Heart left ventricle (tissue), 16 donors: Measurements from ENCODE around the gene TFAP2D. TPM values are rescaled to one million over a fixed set of nuclear protein-coding genes. Genes with fewer than 3 reads are reported as not detected.

ENCODE experiments used
- ATAC-seq, 4 donors: fragments of 200-7000 bp; cut with Tn5 transposase; one replicate each; pipeline ENCODE4 v1.9.1; 2020 to 2022; ENCODE audit warnings: moderate library complexity in 4 of 4, mild to moderate bottlenecking in 3 of 4, moderate number of reproducible peaks in 1 of 4
- DNase-seq, 5 donors: peaks; one replicate each; pipeline ENCODE4 v3.0.0-alpha.2; 2020
- H3K27ac ChIP-seq, 12 donors: fragments of 200-600 bp; sonication (generic) in 4 of 12; one replicate each; pipeline versions ENCODE4 v1.5.0 to v1.8.0; 2016 to 2022; ENCODE audit warnings: mild to moderate bottlenecking in 2 of 12
- H3K27me3 ChIP-seq, 9 donors: fragments of 200-600 bp; sonication (generic) in 2 of 9; one replicate each; pipeline versions ENCODE4 v1.5.1 to v1.8.0; 2016 to 2022; ENCODE audit warnings: mild to moderate bottlenecking in 3 of 9
- H3K36me3 ChIP-seq, 9 donors: fragments of 200-600 bp; sonication (generic) in 2 of 9; one replicate each; pipeline versions ENCODE4 v1.5.0 to v1.8.0; 2018 to 2022; ENCODE audit warnings: mild to moderate bottlenecking in 2 of 9
- H3K4me1 ChIP-seq, 12 donors: fragments of 200-600 bp; sonication (generic) in 4 of 12; one replicate each; pipeline versions ENCODE4 v1.5.0 to v1.8.0; 2016 to 2022; ENCODE audit warnings: mild to moderate bottlenecking in 3 of 12
- H3K4me3 ChIP-seq, 12 donors: fragments of 200-600 bp; sonication (generic) in 4 of 12; one replicate each; pipeline versions ENCODE4 v1.5.0 to v1.8.0; 2017 to 2022; ENCODE audit warnings: mild to moderate bottlenecking in 9 of 12, moderate library complexity in 4 of 12
- H3K9me3 ChIP-seq, 12 donors: fragments of 200-600 bp; sonication (generic) in 4 of 12; one replicate each; pipeline versions ENCODE4 v1.5.0 to v1.8.0; 2016 to 2022; ENCODE audit warnings: mild to moderate bottlenecking in 1 of 12
- POLR2A ChIP-seq, 2 donors: fragments of 450-650 bp; IDR thresholded peaks; one replicate each; pipeline ENCODE4 v1.6.1; 2017; ENCODE audit warnings: antibody characterized with exemption in 2 of 2, mild to moderate bottlenecking in 2 of 2, moderate library complexity in 2 of 2
- WGBS, 4 donors: extraction: QIAGEN DNeasy Blood & Tissue Kit in 2 of 4; methylation state at CpG; one replicate each; pipeline versions ENCODE4 v1.1.5 to v1.1.7; 2013 to 2018; 5-methylcytosine and 5-hydroxymethylcytosine counted together
- intact Hi-C, 10 donors: fragments of 100-400 bp; cut with DNase I; formaldehyde crosslinking; loops; one replicate each; pipeline versions ENCODE4 v1.11.1 to v1.14.2; 2022
- polyA plus RNA-seq, 2 donors: library from polyadenylated mRNA; stranded (reverse); fragments of 200-250 nt; gene quantifications; one replicate each; pipeline ENCODE4 v1.2.3, GENCODE V29; 2013
- total RNA-seq, 9 donors: library from RNA; depleted of rRNA in 2 of 9; stranded (reverse); fragments of >200 nt in 2 of 9; fragmentation: NEBNext Ultra II Directional in 3 of 9; extraction: Animal tissue kit (Norgen Biotek cat#: 25700) in 3 of 9; gene quantifications; one replicate each; pipeline versions ENCODE4 v1.1.0 to v1.2.4, GENCODE V29; 2016 to 2023
- TF ChIP-seq, protein P1 (sequence below), 12 donors: fragments of 200-600 bp; sonication (generic) in 4 of 12; IDR thresholded peaks; one replicate each; pipeline versions ENCODE4 v1.5.0 to v1.8.0; 2018 to 2022; ENCODE audit warnings: antibody characterized with exemption in 12 of 12, mild to moderate bottlenecking in 5 of 12
- donor health status: ischemic (EF 13 %, LVEDD 7.1; RV severe dilation, severe dysfunction).
- donor health status: healthy with polysubstance abuse.
- donor health status: DM: no; HTN: yes; CAD: no.
- donor health status: DM: no; HTN: no; CAD: no.
- donor health status: ischemic (EF 25% LVEDD 6.9; RV normal size, moderate dysfunction).
- donor health status: ischemic (EF 25% LVEDD 5.7; RV mildly dilated, moderate dysfunction).
- donor health status: healthy.
- donor health status: DM: yes; HTN: yes; CAD: no.
- donor health status: ischemic (EF 35%, LVEDD 5.7; RV mildly dilated, moderate dysfunction).
- donor health status: nonischemic (EF 11% LVEDD 7.7; RV severe dilation, severe dysfunction).
- donor health status: DM: yes; HTN: yes; CAD: no.
- donor health status: PGD.
- donor health status: ischemic (EF 29% LVEDD 5.4; RV normal size, mild dysfunction).
- donor health status: nonischemic (EF 23%, LVEDD 6.1; RV moderate dilation, normal function).

The TFAP2D gene
- total and polyA plus RNA-seq, 11 donors, result not detected

DNA sequence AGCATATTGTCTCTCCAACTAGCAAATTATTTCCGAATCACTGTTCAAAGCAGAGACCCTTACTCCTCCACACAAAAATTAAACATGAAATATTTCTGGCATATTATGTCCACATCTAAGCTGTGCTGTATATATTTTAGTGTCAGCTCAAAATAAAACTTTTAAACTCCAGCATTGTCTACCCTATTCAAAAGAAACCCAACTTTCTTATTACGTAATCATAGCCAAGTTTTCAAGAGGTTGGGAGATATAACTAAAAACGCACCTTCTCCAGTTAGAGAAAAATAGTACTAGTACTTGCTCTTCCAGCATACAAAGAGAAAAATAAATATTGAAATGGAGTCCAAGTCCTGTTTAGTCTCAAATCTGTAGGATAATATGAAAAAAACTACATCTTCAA lies 24.1 kb upstream of the TFAP2D start:
- Histone ChIP-seq H3K36me3 (no peaks in the 10 kb centered on the region), H3K9me3 (no peaks in the 10 kb centered on the region), H3K27ac (no peak overlapping the region), H3K4me1 (no peaks in the 10 kb centered on the region), H3K4me3 (no peak overlapping the region), H3K27me3 (no peaks in the 10 kb centered on the region)
- DNase-seq (no peak), ATAC-seq (no peak)
- intact Hi-C loops, result no loop called here
- 84 to 88% (median 86%) methylated on average over 3 of the region's 3 CpGs for WGBS, 4 donors
- TF ChIP-seq, protein P1, sequence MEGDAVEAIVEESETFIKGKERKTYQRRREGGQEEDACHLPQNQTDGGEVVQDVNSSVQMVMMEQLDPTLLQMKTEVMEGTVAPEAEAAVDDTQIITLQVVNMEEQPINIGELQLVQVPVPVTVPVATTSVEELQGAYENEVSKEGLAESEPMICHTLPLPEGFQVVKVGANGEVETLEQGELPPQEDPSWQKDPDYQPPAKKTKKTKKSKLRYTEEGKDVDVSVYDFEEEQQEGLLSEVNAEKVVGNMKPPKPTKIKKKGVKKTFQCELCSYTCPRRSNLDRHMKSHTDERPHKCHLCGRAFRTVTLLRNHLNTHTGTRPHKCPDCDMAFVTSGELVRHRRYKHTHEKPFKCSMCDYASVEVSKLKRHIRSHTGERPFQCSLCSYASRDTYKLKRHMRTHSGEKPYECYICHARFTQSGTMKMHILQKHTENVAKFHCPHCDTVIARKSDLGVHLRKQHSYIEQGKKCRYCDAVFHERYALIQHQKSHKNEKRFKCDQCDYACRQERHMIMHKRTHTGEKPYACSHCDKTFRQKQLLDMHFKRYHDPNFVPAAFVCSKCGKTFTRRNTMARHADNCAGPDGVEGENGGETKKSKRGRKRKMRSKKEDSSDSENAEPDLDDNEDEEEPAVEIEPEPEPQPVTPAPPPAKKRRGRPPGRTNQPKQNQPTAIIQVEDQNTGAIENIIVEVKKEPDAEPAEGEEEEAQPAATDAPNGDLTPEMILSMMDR (IDR thresholded peaks at IDR 0.05), result no peak
- no peak for TF ChIP-seq POLR2A (IDR thresholded peaks at IDR 0.05)

- WGBS, 4 donors, result 67 to 77% (median 72%) methylated on average over 4 of the region's 4 CpGs
- ATAC-seq, result no peak
- intact Hi-C loops, result no loop called here
These were observed 21.4 kb upstream of the TFAP2D start for GRCh38 chr6:50691814-50692495.

GRCh38 chr6:50698546-50698945 lies 14.8 kb upstream of the TFAP2D start:
- Histone ChIP-seq H3K4me1 (no peaks in the 10 kb centered on the region), H3K36me3 (no peaks in the 10 kb centered on the region), H3K27me3 (no peaks in the 10 kb centered on the region), H3K9me3 (no peaks in the 10 kb centered on the region), H3K27ac (no peak overlapping the region), H3K4me3 (no peak overlapping the region)
- intact Hi-C loops, result no loop called here
- TF ChIP-seq, protein P1 (IDR thresholded peaks at IDR 0.05), result no peak
- TF ChIP-seq POLR2A (IDR thresholded peaks at IDR 0.05), result no peak
- ATAC-seq (no peak), DNase-seq (no peak)

More at GRCh38 chr6:50691814-50692495, 21.4 kb upstream of the TFAP2D start:
- H3K27ac ChIP-seq, result no peak overlapping the region
- H3K4me1 ChIP-seq, result no peaks in the 10 kb centered on the region
- no peak for TF ChIP-seq POLR2A (IDR thresholded peaks at IDR 0.05)
- TF ChIP-seq, protein P1 (IDR thresholded peaks at IDR 0.05), result no peak
- H3K27me3 ChIP-seq, result no peaks in the 10 kb centered on the region
- H3K9me3 ChIP-seq, result no peaks in the 10 kb centered on the region
- no peak overlapping the region for H3K4me3 ChIP-seq
- no peaks in the 10 kb centered on the region for H3K36me3 ChIP-seq
- DNase-seq, result no peak

- Histone ChIP-seq H3K9me3 (no peaks in the 10 kb centered on the region), H3K27ac (no peak overlapping the region), H3K27me3 (peaks cover 0 to 2% (median 0%) of the 10 kb centered on the region in 9 donors), H3K4me3 (no peak overlapping the region), H3K4me1 (no peaks in the 10 kb centered on the region), H3K36me3 (no peaks in the 10 kb centered on the region)
- intact Hi-C loops, result no loop called here
- ATAC-seq (no peak), DNase-seq (no peak)
- TF ChIP-seq, protein P1 (IDR thresholded peaks at IDR 0.05), result no peak
- TF ChIP-seq POLR2A (IDR thresholded peaks at IDR 0.05), result no peak
- WGBS, 4 donors, result 19 to 26% (median 22%) methylated on average over 11 of the region's 11 CpGs
These were observed 14.1 kb upstream of the TFAP2D start for GRCh38 chr6:50699051-50699775.
